Measurements from ENCODE around the gene HCN4. TPM values are rescaled to one million over a fixed set of nuclear protein-coding genes. Genes with fewer than 3 reads are reported as not detected.

The HCN4 gene
- total RNA-seq, 1 donor = not detected

DNA sequence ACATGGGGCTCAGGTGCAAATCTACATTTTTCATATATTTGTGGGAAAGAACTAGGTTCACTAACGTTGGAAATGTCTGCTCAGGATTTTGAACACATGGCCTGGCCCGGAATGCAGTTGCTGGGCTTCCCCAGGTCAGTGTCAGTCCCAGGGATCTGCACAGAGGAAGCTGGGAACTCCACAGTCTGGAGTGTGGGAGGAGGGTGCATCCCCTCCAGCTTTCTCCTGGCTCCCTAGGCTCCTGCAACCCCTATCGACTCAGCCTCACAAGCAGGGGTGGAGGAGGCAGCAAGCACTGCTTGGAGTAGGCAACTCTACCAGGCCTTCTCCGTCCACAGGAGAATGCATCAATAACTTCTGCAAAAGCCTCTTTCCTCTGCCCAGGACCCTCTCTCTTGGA lies 30.1 kb upstream of the HCN4 start:
- Histone ChIP-seq H3K27ac (ENCODE audit: low read depth, low read length) (no peak overlapping the region), H3K36me3 (ENCODE audit: insufficient read depth, low read length) (no peaks in the 10 kb centered on the region), H3K79me2 (ENCODE audit: insufficient read depth, low read length) (no peaks in the 10 kb centered on the region), H3K9me3 (ENCODE audit: low read depth, low read length) (no peaks in the 10 kb centered on the region), H3K4me1 (ENCODE audit: insufficient read depth, low read length) (peaks cover 9% of the 10 kb centered on the region), H3K4me2 (ENCODE audit: insufficient read depth, low read length) (no peak overlapping the region), H2AFZ (ENCODE audit: low read length) (no peak overlapping the region), H4K20me1 (ENCODE audit: insufficient read depth, low read length) (peaks cover 3% of the 10 kb centered on the region), H3K27me3 (ENCODE audit: insufficient read depth, low read length) (peaks cover 13% of the 10 kb centered on the region), H3K4me3 (ENCODE audit: insufficient read depth, low read length) (no peak overlapping the region)
- TF ChIP-seq, protein P1, sequence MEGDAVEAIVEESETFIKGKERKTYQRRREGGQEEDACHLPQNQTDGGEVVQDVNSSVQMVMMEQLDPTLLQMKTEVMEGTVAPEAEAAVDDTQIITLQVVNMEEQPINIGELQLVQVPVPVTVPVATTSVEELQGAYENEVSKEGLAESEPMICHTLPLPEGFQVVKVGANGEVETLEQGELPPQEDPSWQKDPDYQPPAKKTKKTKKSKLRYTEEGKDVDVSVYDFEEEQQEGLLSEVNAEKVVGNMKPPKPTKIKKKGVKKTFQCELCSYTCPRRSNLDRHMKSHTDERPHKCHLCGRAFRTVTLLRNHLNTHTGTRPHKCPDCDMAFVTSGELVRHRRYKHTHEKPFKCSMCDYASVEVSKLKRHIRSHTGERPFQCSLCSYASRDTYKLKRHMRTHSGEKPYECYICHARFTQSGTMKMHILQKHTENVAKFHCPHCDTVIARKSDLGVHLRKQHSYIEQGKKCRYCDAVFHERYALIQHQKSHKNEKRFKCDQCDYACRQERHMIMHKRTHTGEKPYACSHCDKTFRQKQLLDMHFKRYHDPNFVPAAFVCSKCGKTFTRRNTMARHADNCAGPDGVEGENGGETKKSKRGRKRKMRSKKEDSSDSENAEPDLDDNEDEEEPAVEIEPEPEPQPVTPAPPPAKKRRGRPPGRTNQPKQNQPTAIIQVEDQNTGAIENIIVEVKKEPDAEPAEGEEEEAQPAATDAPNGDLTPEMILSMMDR (IDR thresholded peaks at IDR 0.05; ENCODE audit: extremely low read depth, low read depth, low read length) = no peak
- no peak for DNase-seq (ENCODE audit: insufficient read length, low spot score, missing footprints)

DNA sequence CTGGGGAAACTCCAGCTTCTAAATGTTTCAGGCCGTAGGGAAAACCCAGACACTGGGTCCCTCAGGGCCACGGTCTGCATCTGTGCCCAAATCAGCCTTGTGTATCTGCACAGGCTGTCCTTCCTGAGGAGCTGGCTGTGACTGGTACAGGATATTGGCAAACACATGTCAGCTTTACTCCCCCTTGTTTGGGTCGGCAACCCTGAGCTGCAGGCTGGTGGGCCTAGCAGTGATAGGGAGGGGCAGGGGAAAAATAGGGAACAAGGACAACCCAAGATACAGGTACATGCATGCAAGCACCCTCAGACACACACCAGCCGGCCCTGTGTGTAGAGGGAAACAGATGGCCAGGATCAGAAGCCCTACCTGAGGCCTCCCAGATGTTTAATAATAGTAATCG lies 28.7 kb upstream of the HCN4 start:
- H2AFZ ChIP-seq (ENCODE audit: low read length) = no peak overlapping the region
- peaks cover 5% of the 10 kb centered on the region for H3K4me1 ChIP-seq (ENCODE audit: insufficient read depth, low read length)
- H3K36me3 ChIP-seq (ENCODE audit: insufficient read depth, low read length) = no peaks in the 10 kb centered on the region
- TF ChIP-seq, protein P1 (IDR thresholded peaks at IDR 0.05; ENCODE audit: extremely low read depth, low read depth, low read length) = no peak
- no peaks in the 10 kb centered on the region for H3K79me2 ChIP-seq (ENCODE audit: insufficient read depth, low read length)
- no peak for DNase-seq (ENCODE audit: insufficient read length, low spot score, missing footprints)
- no peak overlapping the region for H3K4me2 ChIP-seq (ENCODE audit: insufficient read depth, low read length)
- peaks cover 20% of the 10 kb centered on the region for H3K27me3 ChIP-seq (ENCODE audit: insufficient read depth, low read length)
- no peaks in the 10 kb centered on the region for H3K9me3 ChIP-seq (ENCODE audit: low read depth, low read length)
- H4K20me1 ChIP-seq (ENCODE audit: insufficient read depth, low read length) = no peaks in the 10 kb centered on the region
- H3K4me3 ChIP-seq (ENCODE audit: insufficient read depth, low read length) = no peak overlapping the region
- no peak overlapping the region for H3K27ac ChIP-seq (ENCODE audit: low read depth, low read length)

DNA sequence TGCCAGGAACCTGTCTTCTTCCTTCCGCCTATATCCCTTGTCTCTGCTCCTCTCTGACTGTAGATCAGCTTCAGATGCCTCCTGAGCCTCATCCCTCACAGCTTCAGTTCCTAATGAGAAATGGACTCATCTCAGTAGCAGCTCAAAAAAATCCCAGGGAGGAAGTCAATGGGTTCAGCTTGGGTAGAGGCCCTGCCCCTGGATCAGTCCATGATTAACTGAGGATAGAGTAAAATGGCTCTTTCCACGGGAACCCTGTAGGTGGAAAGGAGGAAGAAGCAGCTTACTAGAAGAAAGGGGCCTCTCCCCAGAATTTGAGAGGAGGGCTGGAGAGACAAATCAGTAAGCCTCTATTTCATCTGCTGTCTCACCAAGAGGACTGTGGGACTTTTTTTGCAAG lies 26.9 kb upstream of the HCN4 start:
- peaks cover 20% of the 10 kb centered on the region for H3K27me3 ChIP-seq (ENCODE audit: insufficient read depth, low read length)
- H3K36me3 ChIP-seq (ENCODE audit: insufficient read depth, low read length) = no peaks in the 10 kb centered on the region
- no peak overlapping the region for H3K4me2 ChIP-seq (ENCODE audit: insufficient read depth, low read length)
- DNase-seq (ENCODE audit: insufficient read length, low spot score, missing footprints) = no peak
- no peaks in the 10 kb centered on the region for H3K79me2 ChIP-seq (ENCODE audit: insufficient read depth, low read length)
- no peak overlapping the region for H2AFZ ChIP-seq (ENCODE audit: low read length)
- H3K27ac ChIP-seq (ENCODE audit: low read depth, low read length) = no peak overlapping the region
- peaks cover 4% of the 10 kb centered on the region for H3K4me1 ChIP-seq (ENCODE audit: insufficient read depth, low read length)
- H4K20me1 ChIP-seq (ENCODE audit: insufficient read depth, low read length) = no peaks in the 10 kb centered on the region
- no peaks in the 10 kb centered on the region for H3K9me3 ChIP-seq (ENCODE audit: low read depth, low read length)
- TF ChIP-seq, protein P1 (IDR thresholded peaks at IDR 0.05; ENCODE audit: extremely low read depth, low read depth, low read length) = no peak
- H3K4me3 ChIP-seq (ENCODE audit: insufficient read depth, low read length) = no peak overlapping the region

DNA sequence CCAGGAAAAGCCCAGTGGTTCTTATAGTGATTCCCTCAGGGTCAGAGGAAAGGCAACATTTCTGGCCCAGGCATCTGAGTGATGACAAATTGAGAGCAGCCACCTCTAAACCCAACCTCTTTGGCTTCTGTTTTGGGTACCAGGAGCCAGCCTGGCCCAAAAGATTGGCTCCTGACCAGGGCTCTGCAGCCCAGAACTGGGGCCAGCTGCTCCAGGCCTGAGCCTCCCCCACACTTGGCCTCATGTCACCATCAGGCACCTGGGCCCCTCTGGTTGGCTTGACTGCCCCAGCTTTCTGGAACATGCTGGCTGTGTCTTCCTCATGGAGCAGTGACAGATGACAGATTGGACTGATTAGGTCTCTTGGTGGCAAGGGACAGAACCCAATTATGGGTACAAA lies 26.0 kb upstream of the HCN4 start:
- H3K79me2 ChIP-seq (ENCODE audit: insufficient read depth, low read length) = no peaks in the 10 kb centered on the region
- TF ChIP-seq, protein P1 (IDR thresholded peaks at IDR 0.05; ENCODE audit: extremely low read depth, low read depth, low read length) = no peak
- no peak overlapping the region for H3K27ac ChIP-seq (ENCODE audit: low read depth, low read length)

More for the DNA sequence above, 26.0 kb upstream of the HCN4 start:
- no peaks in the 10 kb centered on the region for H4K20me1 ChIP-seq (ENCODE audit: insufficient read depth, low read length)
- H3K9me3 ChIP-seq (ENCODE audit: low read depth, low read length) = no peaks in the 10 kb centered on the region
- H3K4me3 ChIP-seq (ENCODE audit: insufficient read depth, low read length) = no peak overlapping the region
- DNase-seq (ENCODE audit: insufficient read length, low spot score, missing footprints) = no peak
- no peaks in the 10 kb centered on the region for H3K4me1 ChIP-seq (ENCODE audit: insufficient read depth, low read length)
- no peaks in the 10 kb centered on the region for H3K36me3 ChIP-seq (ENCODE audit: insufficient read depth, low read length)
- no peak overlapping the region for H2AFZ ChIP-seq (ENCODE audit: low read length)
- peaks cover 20% of the 10 kb centered on the region for H3K27me3 ChIP-seq (ENCODE audit: insufficient read depth, low read length)
- H3K4me2 ChIP-seq (ENCODE audit: insufficient read depth, low read length) = no peak overlapping the region

Data from osteoblast (primary cell).